SK-N-SH treated with all-trans-retinoic acid at 6 μM for 48 hours (cell line): ENCODE measurements around the gene MYH6.

Experiments
- ATAC-seq: fragments of 200-7000 bp; cut with Tn5 transposase; 3 replicates; pipeline ENCODE4 v1.9.1; 2020; ENCODE audit warnings: mild to moderate bottlenecking, moderate library complexity
- ARNTL ChIP-seq: fragments of 450-650 bp; formaldehyde crosslinking; IDR thresholded peaks from 2 replicates; pipeline ENCODE4 v1.5.0; 2020; ENCODE audit warnings: low read depth, mild to moderate bottlenecking, moderate library complexity, borderline replicate concordance
- BACH2 ChIP-seq: fragments of 250-450 bp; sonication (Bioruptor Pico); IDR thresholded peaks from 2 replicates; pipeline ENCODE4 v1.9.0; 2021; ENCODE audit warnings: mild to moderate bottlenecking, borderline replicate concordance
- CREB5 ChIP-seq: fragments of 250-450 bp; sonication (Bioruptor Pico); IDR thresholded peaks from 2 replicates; pipeline ENCODE4 v1.5.1; 2020; ENCODE audit warnings: low read depth, mild to moderate bottlenecking, moderate library complexity
- CSDC2 ChIP-seq: fragments of 250-450 bp; sonication (Bioruptor Pico); IDR thresholded peaks from 2 replicates; pipeline ENCODE4 v1.5.0; 2020; ENCODE audit warnings: mild to moderate bottlenecking, moderate library complexity
- CSRNP3 ChIP-seq: fragments of 250-450 bp; sonication (Bioruptor Pico); IDR thresholded peaks from 2 replicates; pipeline ENCODE4 v1.5.1; 2021; ENCODE audit warnings: mild to moderate bottlenecking, moderate library complexity
- ESRRG ChIP-seq: fragments of 250-450 bp; sonication (Bioruptor Pico); IDR thresholded peaks from 2 replicates; pipeline ENCODE4 v1.6.1; 2021; ENCODE audit warnings: mild to moderate bottlenecking
- ISL1 ChIP-seq: fragments of 250-450 bp; sonication (Bioruptor Pico); IDR thresholded peaks from 2 replicates; pipeline ENCODE4 v2.1.2; 2022; ENCODE audit warnings: mild to moderate bottlenecking, moderate library complexity
- OSR1 ChIP-seq: fragments of 250-450 bp; sonication (Bioruptor Pico); IDR thresholded peaks from 2 replicates; pipeline ENCODE4 v1.8.0; 2022; ENCODE audit warnings: moderate library complexity, mild to moderate bottlenecking, inconsistent platforms
- PATZ1 ChIP-seq: fragments of 250-450 bp; sonication (Bioruptor Pico); IDR thresholded peaks from 2 replicates; pipeline ENCODE4 v1.8.0; 2020; ENCODE audit warnings: mild to moderate bottlenecking, moderate library complexity, borderline replicate concordance
- POU6F1 ChIP-seq: fragments of 250-450 bp; sonication (Bioruptor Pico); IDR thresholded peaks from 2 replicates; pipeline ENCODE4 v1.8.0; 2021; ENCODE audit warnings: low read depth, mild to moderate bottlenecking, moderate library complexity, borderline replicate concordance
- PPARA ChIP-seq: fragments of 250-450 bp; sonication (Bioruptor Pico); IDR thresholded peaks from 2 replicates; pipeline ENCODE4 v1.5.0; 2020; ENCODE audit warnings: mild to moderate bottlenecking, borderline replicate concordance
- RARB ChIP-seq: fragments of 250-450 bp; sonication (Bioruptor Pico); IDR thresholded peaks from 2 replicates; pipeline ENCODE4 v1.8.0; 2021; ENCODE audit warnings: mild to moderate bottlenecking, moderate library complexity
- SNAI2 ChIP-seq: fragments of 250-450 bp; sonication (Bioruptor Pico); IDR thresholded peaks from 2 replicates; pipeline ENCODE4 v1.5.0; 2020; ENCODE audit warnings: mild to moderate bottlenecking, moderate library complexity
- TCF4 ChIP-seq: fragments of 250-450 bp; sonication (Bioruptor Pico); IDR thresholded peaks from 2 replicates; pipeline ENCODE4 v1.8.0; 2021; ENCODE audit warnings: mild to moderate bottlenecking, moderate library complexity, borderline replicate concordance
- TOX ChIP-seq: fragments of 250-450 bp; sonication (Bioruptor Pico); IDR thresholded peaks from 2 replicates; pipeline ENCODE4 v1.8.0; 2021; ENCODE audit warnings: mild to moderate bottlenecking, moderate library complexity, borderline replicate concordance
- TSHZ2 ChIP-seq: fragments of 250-450 bp; sonication (Bioruptor Pico); IDR thresholded peaks from 2 replicates; pipeline ENCODE4 v1.5.0; 2020; ENCODE audit warnings: mild to moderate bottlenecking, moderate library complexity
- ZC3H10 ChIP-seq: fragments of 250-450 bp; sonication (Bioruptor Pico); IDR thresholded peaks from 2 replicates; pipeline ENCODE4 v1.5.1; 2021; ENCODE audit warnings: mild to moderate bottlenecking, moderate library complexity
- ZFP30 ChIP-seq: fragments of 450-650 bp; formaldehyde crosslinking; IDR thresholded peaks from 2 replicates; pipeline ENCODE4 v1.5.0; 2022; ENCODE audit warnings: mild to moderate bottlenecking, moderate library complexity
- ZNF70 ChIP-seq: fragments of 450-650 bp; formaldehyde crosslinking; IDR thresholded peaks from 2 replicates; pipeline ENCODE4 v1.5.0; 2020; ENCODE audit warnings: mild to moderate bottlenecking, moderate library complexity
- ZNF8 ChIP-seq: fragments of 450-650 bp; formaldehyde crosslinking; IDR thresholded peaks from 2 replicates; pipeline ENCODE4 v1.5.0; 2020; ENCODE audit warnings: mild to moderate bottlenecking, moderate library complexity

The MYH6 gene

GRCh38 chr14:23437133-23438100 lies 29.3 kb upstream of the MYH6 start:
- ATAC-seq = no peak
- TF ChIP-seq POU6F1 (CRISPR knock-in tag) = no peak
- no peak for TF ChIP-seq ZC3H10 (CRISPR knock-in tag)
- no peak for TF ChIP-seq ZNF8
- TF ChIP-seq SNAI2 (CRISPR knock-in tag) = no peak
- TF ChIP-seq PPARA (CRISPR knock-in tag) = no peak
- no peak for TF ChIP-seq OSR1
- TF ChIP-seq CSDC2 (CRISPR knock-in tag) = no peak
- TF ChIP-seq TSHZ2 = no peak
- TF ChIP-seq PATZ1 (CRISPR knock-in tag) = no peak
- TF ChIP-seq CREB5 (CRISPR knock-in tag) = no peak
- no peak for TF ChIP-seq ARNTL (CRISPR knock-in tag)
- TF ChIP-seq BACH2 (CRISPR knock-in tag) = no peak

GRCh38 chr14:23436327-23437132 lies 28.5 kb upstream of the MYH6 start:
- ATAC-seq = no peak
- TF ChIP-seq CSDC2 (CRISPR knock-in tag) (no peak), OSR1 (no peak), ZNF8 (no peak), ESRRG (CRISPR knock-in tag) (no peak), ZFP30 (no peak), TOX (CRISPR knock-in tag) (no peak), PPARA (CRISPR knock-in tag) (no peak), ARNTL (CRISPR knock-in tag) (no peak), SNAI2 (CRISPR knock-in tag) (no peak), ISL1 (CRISPR knock-in tag) (no peak), CSRNP3 (CRISPR knock-in tag) (no peak), PATZ1 (CRISPR knock-in tag) (no peak), TCF4 (CRISPR knock-in tag) (no peak), ZNF70 (CRISPR knock-in tag) (no peak), RARB (CRISPR knock-in tag) (no peak)
